GM23338 (cell line): Measurements from ENCODE around the gene GUCY1A2. TPM values are rescaled to one million over a fixed set of nuclear protein-coding genes. Genes with fewer than 3 reads are reported as not detected.

ENCODE experiments used
- ATAC-seq: fragments of 200-7000 bp; cut with Tn5 transposase; 3 replicates; pipeline ENCODE4 v1.9.1; 2020
- DNase-seq: peaks from one replicate; pipeline ENCODE4 v3.0.0-alpha.2; 2015; ENCODE audit warnings: low spot score
- H2AFZ ChIP-seq: fragments of 200-600 bp; sonication (generic); 2 replicates; pipeline ENCODE4 v1.8.0; 2016; ENCODE audit warnings: antibody characterized with exemption, mild to moderate bottlenecking, moderate library complexity
- H3F3A ChIP-seq: fragments of 200-600 bp; sonication (generic); replicated peaks from 2 replicates; pipeline ENCODE4 v1.8.0; 2017; ENCODE audit warnings: antibody characterized with exemption, mixed run types, low read depth
- H3K27ac ChIP-seq: fragments of 200-600 bp; sonication (generic); 2 replicates; pipeline ENCODE4 v1.6.1; 2016; ENCODE audit warnings: low read depth
- H3K27me3 ChIP-seq: fragments of 200-600 bp; sonication (generic); 2 replicates; pipeline ENCODE4 v1.8.0; 2016; ENCODE audit warnings: mild to moderate bottlenecking, mixed run types, moderate library complexity; ENCODE audit not compliant: insufficient read depth
- H3K36me3 ChIP-seq: fragments of 200-600 bp; sonication (generic); 2 replicates; pipeline ENCODE4 v1.8.0; 2016; ENCODE audit warnings: mild to moderate bottlenecking; ENCODE audit not compliant: insufficient read depth
- H3K4me1 ChIP-seq: fragments of 200-600 bp; sonication (generic); 2 replicates; pipeline ENCODE4 v1.8.0; 2016; ENCODE audit warnings: mild to moderate bottlenecking, moderate library complexity; ENCODE audit not compliant: insufficient read depth
- H3K4me2 ChIP-seq: fragments of 200-600 bp; sonication (generic); 2 replicates; pipeline ENCODE4 v1.7.1; 2017; ENCODE audit warnings: mixed run types
- H3K4me3 ChIP-seq: fragments of 200-600 bp; sonication (generic); 2 replicates; pipeline ENCODE4 v1.6.1; 2016; ENCODE audit warnings: mixed run types
- H3K79me2 ChIP-seq: fragments of 200-600 bp; sonication (generic); replicated peaks from 2 replicates; pipeline ENCODE4 v1.8.0; 2017; ENCODE audit warnings: mild to moderate bottlenecking; ENCODE audit not compliant: insufficient read depth
- H3K9me2 ChIP-seq: fragments of 200-600 bp; sonication (generic); 2 replicates; pipeline ENCODE4 v1.8.0; 2017; ENCODE audit not compliant: insufficient read depth
- H4K20me1 ChIP-seq: fragments of 200-600 bp; sonication (generic); replicated peaks from 2 replicates; pipeline ENCODE4 v1.8.0; 2017; ENCODE audit warnings: mild to moderate bottlenecking; ENCODE audit not compliant: insufficient read depth
- H3K27ac Mint-ChIP-seq: 2 replicates; pipeline ENCODE4 v1.8.0; 2020; ENCODE audit warnings: inconsistent platforms, mild to moderate bottlenecking, moderate library complexity, mixed read lengths
- H3K27me3 Mint-ChIP-seq: 3 replicates; pipeline ENCODE4 v1.8.0; 2022; ENCODE audit warnings: low read depth, mild to moderate bottlenecking, moderate library complexity, mixed read lengths, inconsistent platforms; ENCODE audit not compliant: insufficient read depth, poor library complexity
- H3K36me3 Mint-ChIP-seq: 3 replicates; pipeline ENCODE4 v1.8.0; 2021; ENCODE audit warnings: low read depth, mild to moderate bottlenecking, inconsistent platforms, moderate library complexity, mixed read lengths
- H3K4me1 Mint-ChIP-seq: 3 replicates; pipeline ENCODE4 v1.8.0; 2020; ENCODE audit warnings: mild to moderate bottlenecking, inconsistent platforms, mixed read lengths
- H3K4me3 Mint-ChIP-seq: 3 replicates; pipeline ENCODE4 v1.8.0; 2021; ENCODE audit warnings: moderate library complexity, mild to moderate bottlenecking, inconsistent platforms, mixed read lengths
- H3K9me3 Mint-ChIP-seq: 3 replicates; pipeline ENCODE4 v1.8.0; 2020; ENCODE audit warnings: moderate library complexity, mild to moderate bottlenecking, inconsistent platforms, mixed read lengths
- CREB1 ChIP-seq: fragments of 250-450 bp; sonication (Bioruptor Pico); IDR thresholded peaks from 2 replicates; pipeline ENCODE4 v1.5.0; 2020; ENCODE audit warnings: low read depth, mild to moderate bottlenecking, moderate library complexity
- EZH2 ChIP-seq: fragments of 200-600 bp; sonication (generic); IDR thresholded peaks from one replicate; pipeline ENCODE4 v1.8.0; 2017; ENCODE audit warnings: antibody characterized with exemption, mild to moderate bottlenecking, low read depth; ENCODE audit not compliant: unreplicated experiment
- EZH2phosphoT487 ChIP-seq: fragments of 200-600 bp; sonication (generic); IDR thresholded peaks from one replicate; pipeline ENCODE4 v1.8.1; 2018; ENCODE audit warnings: antibody characterized with exemption; ENCODE audit not compliant: unreplicated experiment
- JUNB ChIP-seq: IDR thresholded peaks from one replicate; pipeline ENCODE4 v1.6.1; 2016; ENCODE audit warnings: antibody characterized with exemption; ENCODE audit not compliant: unreplicated experiment
- NANOG ChIP-seq: IDR thresholded peaks from 2 replicates; pipeline ENCODE4 v1.6.1; 2016; ENCODE audit warnings: antibody characterized with exemption, borderline replicate concordance
- POLR2AphosphoS5 ChIP-seq: IDR thresholded peaks from 2 replicates; pipeline ENCODE4 v1.6.1; 2016; ENCODE audit warnings: antibody characterized with exemption, low read depth
- STAT1 ChIP-seq: IDR thresholded peaks from one replicate; pipeline ENCODE4 v1.6.1; 2016; ENCODE audit warnings: antibody characterized with exemption; ENCODE audit not compliant: unreplicated experiment
- ZNF114 ChIP-seq: fragments of 250-450 bp; sonication (Bioruptor Pico); IDR thresholded peaks from 2 replicates; pipeline ENCODE4 v1.5.0; 2020; ENCODE audit warnings: mild to moderate bottlenecking, moderate library complexity
- polyA plus RNA-seq: library from polyadenylated mRNA; unstranded; fragments of >200 nt; fragmentation: Nextera tagmentation; extraction: Ambion mirVana; gene quantifications from 2 replicates; pipeline ENCODE4 v1.2.1, GENCODE V29; 2016
- total RNA-seq: library from RNA; depleted of rRNA; stranded (reverse); fragments of >200 nt; shearing (Covaris generic); gene quantifications from 2 replicates; pipeline ENCODE4 v1.2.3, GENCODE V29; 2014
- TF ChIP-seq, protein P1 (sequence below): IDR thresholded peaks from 2 replicates; pipeline ENCODE4 v1.6.1; 2016; ENCODE audit warnings: antibody characterized with exemption
- TF ChIP-seq, protein P2 (sequence below): fragments of 250-450 bp; sonication (Bioruptor Pico); IDR thresholded peaks from 2 replicates; pipeline ENCODE4 v1.5.0; 2020; ENCODE audit warnings: mild to moderate bottlenecking, moderate library complexity
- TF ChIP-seq, protein P3 (sequence below), 2 experiments: fragments of 200-600 bp in 1 of 2; sonication (generic) in 1 of 2; conservative IDR thresholded peaks; 2 replicates each; pipeline versions ENCODE4 v1.5.1 to v1.6.1; 2016 to 2017; ENCODE audit warnings: antibody characterized with exemption in 2 of 2, low read depth in 2 of 2, mild to moderate bottlenecking in 2 of 2, moderate library complexity in 1 of 2

The GUCY1A2 gene
- total and polyA plus RNA-seq, 2 experiments from 2014 or later = 0.36 to 1.4 TPM

DNA sequence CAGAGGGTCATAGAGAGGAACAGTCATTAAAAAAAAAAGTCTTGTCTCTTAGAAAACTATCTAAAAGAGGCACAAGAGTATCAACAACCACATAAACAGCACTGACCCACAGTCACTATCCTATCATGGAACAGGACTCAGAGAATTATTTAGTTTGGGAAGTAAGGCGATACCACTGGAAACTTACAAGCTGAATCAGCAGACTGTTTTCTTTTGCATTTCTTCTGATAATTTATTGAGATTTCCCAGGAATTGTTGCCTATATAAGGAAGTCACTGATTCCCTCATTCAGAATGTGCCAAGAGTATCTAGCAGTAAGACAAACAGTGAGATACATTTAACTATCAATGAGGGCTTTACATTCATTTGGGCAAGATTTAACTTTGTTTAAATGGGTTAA is 304.1 kb downstream of the GUCY1A2 start:
- no peak for TF ChIP-seq ZNF114 (CRISPR knock-in tag)
- peaks cover 9% of the 10 kb centered on the region; the same call in 1 of the 2 replicates for H3K4me1 ChIP-seq
- DNase-seq (no peak), ATAC-seq (no peak)
- H3K36me3 ChIP-seq = no peaks in the 10 kb centered on the region
- no peaks in the 10 kb centered on the region for H4K20me1 ChIP-seq
- peaks cover 4% of the 10 kb centered on the region for H3K27me3 Mint-ChIP-seq
- H3K79me2 ChIP-seq = no peaks in the 10 kb centered on the region
- H3K27ac ChIP-seq = no peak overlapping the region
- H3K9me2 ChIP-seq = no peaks in the 10 kb centered on the region
- no peak overlapping the region for H3K4me3 Mint-ChIP-seq
- peak overlapping the region; percentile 7; the same call in 1 of the 2 replicates for H2AFZ ChIP-seq
- no peak overlapping the region for H3K4me2 ChIP-seq
- no peak overlapping the region for H3K4me3 ChIP-seq
- no peaks in the 10 kb centered on the region for H3K27me3 ChIP-seq
- H3K9me3 Mint-ChIP-seq = no peaks in the 10 kb centered on the region
- H3K27ac Mint-ChIP-seq = no peak overlapping the region
- no peaks in the 10 kb centered on the region for H3K36me3 Mint-ChIP-seq
- H3F3A ChIP-seq = no peaks in the 10 kb centered on the region
- H3K4me1 Mint-ChIP-seq = peaks cover 5% of the 10 kb centered on the region; the same call in 2 of the 3 replicates

DNA sequence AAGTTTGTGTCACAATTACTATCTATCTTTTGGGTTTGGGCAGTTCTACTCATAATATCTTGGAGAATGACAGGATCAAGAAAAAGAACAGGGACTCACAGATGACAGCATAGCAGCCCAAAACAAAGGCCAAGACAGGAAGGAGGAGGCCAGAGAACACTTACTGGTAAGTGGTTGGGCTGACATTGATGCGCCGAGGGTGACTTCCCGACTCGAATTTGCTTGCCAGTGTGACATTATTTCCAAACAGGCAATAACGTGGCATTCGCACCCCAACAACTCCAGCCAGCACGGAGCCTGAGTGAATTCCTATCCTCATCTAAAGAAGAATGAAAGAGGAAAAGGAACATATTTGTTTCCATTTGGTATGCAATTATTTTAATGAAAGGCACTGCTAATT is 309.9 kb downstream of the GUCY1A2 start:
- Histone ChIP-seq H3K4me3 (no peak overlapping the region), H3K27me3 (no peaks in the 10 kb centered on the region), H3K36me3 (no peaks in the 10 kb centered on the region), H3K9me2 (no peaks in the 10 kb centered on the region), H3K4me1 (0 out of 2 replicates have a peak, but pooled peaks cover 3% of the 10 kb centered on the region), H3K79me2 (no peaks in the 10 kb centered on the region), H2AFZ (no peak overlapping the region; the same call in 1 of the 2 replicates), H3K27ac (no peak overlapping the region), H4K20me1 (no peaks in the 10 kb centered on the region), H3F3A (no peaks in the 10 kb centered on the region), H3K4me2 (no peak overlapping the region)
- peak; percentile 41 for DNase-seq
- Mint-ChIP-seq H3K4me3 (no peak overlapping the region), H3K9me3 (no peaks in the 10 kb centered on the region), H3K36me3 (no peaks in the 10 kb centered on the region), H3K27me3 (peaks cover 1% of the 10 kb centered on the region), H3K27ac (no peak overlapping the region), H3K4me1 (peaks cover 4% of the 10 kb centered on the region)
- no peak for ATAC-seq
- TF ChIP-seq NANOG (no peak), JUNB (no peak), POLR2AphosphoS5 (no peak), CREB1 (no peak), ZNF114 (CRISPR knock-in tag) (no peak), STAT1 (no peak), EZH2 (no peak), EZH2phosphoT487 (no peak)
- TF ChIP-seq, protein P1, sequence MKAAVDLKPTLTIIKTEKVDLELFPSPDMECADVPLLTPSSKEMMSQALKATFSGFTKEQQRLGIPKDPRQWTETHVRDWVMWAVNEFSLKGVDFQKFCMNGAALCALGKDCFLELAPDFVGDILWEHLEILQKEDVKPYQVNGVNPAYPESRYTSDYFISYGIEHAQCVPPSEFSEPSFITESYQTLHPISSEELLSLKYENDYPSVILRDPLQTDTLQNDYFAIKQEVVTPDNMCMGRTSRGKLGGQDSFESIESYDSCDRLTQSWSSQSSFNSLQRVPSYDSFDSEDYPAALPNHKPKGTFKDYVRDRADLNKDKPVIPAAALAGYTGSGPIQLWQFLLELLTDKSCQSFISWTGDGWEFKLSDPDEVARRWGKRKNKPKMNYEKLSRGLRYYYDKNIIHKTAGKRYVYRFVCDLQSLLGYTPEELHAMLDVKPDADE = no peak
- TF ChIP-seq, protein P2, sequence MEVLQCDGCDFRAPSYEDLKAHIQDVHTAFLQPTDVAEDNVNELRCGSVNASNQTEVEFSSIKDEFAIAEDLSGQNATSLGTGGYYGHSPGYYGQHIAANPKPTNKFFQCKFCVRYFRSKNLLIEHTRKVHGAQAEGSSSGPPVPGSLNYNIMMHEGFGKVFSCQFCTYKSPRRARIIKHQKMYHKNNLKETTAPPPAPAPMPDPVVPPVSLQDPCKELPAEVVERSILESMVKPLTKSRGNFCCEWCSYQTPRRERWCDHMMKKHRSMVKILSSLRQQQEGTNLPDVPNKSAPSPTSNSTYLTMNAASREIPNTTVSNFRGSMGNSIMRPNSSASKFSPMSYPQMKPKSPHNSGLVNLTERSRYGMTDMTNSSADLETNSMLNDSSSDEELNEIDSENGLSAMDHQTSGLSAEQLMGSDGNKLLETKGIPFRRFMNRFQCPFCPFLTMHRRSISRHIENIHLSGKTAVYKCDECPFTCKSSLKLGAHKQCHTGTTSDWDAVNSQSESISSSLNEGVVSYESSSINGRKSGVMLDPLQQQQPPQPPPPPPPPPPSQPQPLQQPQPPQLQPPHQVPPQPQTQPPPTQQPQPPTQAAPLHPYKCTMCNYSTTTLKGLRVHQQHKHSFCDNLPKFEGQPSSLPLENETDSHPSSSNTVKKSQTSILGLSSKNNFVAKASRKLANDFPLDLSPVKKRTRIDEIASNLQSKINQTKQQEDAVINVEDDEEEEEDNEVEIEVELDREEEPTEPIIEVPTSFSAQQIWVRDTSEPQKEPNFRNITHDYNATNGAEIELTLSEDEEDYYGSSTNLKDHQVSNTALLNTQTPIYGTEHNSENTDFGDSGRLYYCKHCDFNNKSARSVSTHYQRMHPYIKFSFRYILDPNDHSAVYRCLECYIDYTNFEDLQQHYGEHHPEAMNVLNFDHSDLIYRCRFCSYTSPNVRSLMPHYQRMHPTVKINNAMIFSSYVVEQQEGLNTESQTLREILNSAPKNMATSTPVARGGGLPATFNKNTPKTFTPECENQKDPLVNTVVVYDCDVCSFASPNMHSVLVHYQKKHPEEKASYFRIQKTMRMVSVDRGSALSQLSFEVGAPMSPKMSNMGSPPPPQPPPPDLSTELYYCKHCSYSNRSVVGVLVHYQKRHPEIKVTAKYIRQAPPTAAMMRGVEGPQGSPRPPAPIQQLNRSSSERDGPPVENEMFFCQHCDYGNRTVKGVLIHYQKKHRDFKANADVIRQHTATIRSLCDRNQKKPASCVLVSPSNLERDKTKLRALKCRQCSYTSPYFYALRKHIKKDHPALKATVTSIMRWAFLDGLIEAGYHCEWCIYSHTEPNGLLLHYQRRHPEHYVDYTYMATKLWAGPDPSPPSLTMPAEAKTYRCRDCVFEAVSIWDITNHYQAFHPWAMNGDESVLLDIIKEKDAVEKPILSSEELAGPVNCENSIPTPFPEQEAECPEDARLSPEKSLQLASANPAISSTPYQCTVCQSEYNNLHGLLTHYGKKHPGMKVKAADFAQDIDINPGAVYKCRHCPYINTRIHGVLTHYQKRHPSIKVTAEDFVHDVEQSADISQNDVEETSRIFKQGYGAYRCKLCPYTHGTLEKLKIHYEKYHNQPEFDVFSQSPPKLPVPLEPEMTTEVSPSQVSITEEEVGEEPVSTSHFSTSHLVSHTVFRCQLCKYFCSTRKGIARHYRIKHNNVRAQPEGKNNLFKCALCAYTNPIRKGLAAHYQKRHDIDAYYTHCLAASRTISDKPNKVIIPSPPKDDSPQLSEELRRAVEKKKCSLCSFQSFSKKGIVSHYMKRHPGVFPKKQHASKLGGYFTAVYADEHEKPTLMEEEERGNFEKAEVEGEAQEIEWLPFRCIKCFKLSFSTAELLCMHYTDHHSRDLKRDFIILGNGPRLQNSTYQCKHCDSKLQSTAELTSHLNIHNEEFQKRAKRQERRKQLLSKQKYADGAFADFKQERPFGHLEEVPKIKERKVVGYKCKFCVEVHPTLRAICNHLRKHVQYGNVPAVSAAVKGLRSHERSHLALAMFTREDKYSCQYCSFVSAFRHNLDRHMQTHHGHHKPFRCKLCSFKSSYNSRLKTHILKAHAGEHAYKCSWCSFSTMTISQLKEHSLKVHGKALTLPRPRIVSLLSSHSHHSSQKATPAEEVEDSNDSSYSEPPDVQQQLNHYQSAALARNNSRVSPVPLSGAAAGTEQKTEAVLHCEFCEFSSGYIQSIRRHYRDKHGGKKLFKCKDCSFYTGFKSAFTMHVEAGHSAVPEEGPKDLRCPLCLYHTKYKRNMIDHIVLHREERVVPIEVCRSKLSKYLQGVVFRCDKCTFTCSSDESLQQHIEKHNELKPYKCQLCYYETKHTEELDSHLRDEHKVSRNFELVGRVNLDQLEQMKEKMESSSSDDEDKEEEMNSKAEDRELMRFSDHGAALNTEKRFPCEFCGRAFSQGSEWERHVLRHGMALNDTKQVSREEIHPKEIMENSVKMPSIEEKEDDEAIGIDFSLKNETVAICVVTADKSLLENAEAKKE (CRISPR knock-in tag) = no peak
- TF ChIP-seq, protein P3, sequence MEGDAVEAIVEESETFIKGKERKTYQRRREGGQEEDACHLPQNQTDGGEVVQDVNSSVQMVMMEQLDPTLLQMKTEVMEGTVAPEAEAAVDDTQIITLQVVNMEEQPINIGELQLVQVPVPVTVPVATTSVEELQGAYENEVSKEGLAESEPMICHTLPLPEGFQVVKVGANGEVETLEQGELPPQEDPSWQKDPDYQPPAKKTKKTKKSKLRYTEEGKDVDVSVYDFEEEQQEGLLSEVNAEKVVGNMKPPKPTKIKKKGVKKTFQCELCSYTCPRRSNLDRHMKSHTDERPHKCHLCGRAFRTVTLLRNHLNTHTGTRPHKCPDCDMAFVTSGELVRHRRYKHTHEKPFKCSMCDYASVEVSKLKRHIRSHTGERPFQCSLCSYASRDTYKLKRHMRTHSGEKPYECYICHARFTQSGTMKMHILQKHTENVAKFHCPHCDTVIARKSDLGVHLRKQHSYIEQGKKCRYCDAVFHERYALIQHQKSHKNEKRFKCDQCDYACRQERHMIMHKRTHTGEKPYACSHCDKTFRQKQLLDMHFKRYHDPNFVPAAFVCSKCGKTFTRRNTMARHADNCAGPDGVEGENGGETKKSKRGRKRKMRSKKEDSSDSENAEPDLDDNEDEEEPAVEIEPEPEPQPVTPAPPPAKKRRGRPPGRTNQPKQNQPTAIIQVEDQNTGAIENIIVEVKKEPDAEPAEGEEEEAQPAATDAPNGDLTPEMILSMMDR (conservative IDR thresholded peaks at IDR 0.05; ENCODE audit: low read depth in 2 of 2) = no peak
